ENCODE measurements around the gene SHISAL1.

Gene SHISAL1

DNA sequence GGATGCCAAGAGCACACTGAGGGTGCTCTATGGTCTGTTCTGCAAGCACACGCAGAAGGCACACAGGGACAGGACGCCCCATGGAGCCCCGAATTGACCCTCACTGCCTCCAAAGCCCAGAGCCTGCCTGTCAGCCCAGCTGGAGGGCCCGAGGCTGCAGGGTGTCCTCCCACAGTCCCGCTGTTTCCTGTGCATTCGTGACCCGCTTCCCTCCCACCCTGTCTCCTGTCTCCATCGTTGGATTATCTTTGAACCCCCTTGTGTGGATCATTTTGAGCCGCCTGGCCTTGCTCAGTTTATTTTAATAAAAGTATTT lies 106.5 kb downstream of the SHISAL1 start:
- no peaks in the 10 kb centered on the region for H3K27me3 ChIP-seq (ENCODE audit: control insufficient read depth in 1 of 2, insufficient read depth in 2 of 2, low read length in 2 of 2)
- H3K9me3 ChIP-seq (ENCODE audit: control insufficient read depth in 1 of 2, low read length in 2 of 2) = peaks cover 0 to 6% of the 10 kb centered on the region in 2 donors
- no peak overlapping the region for H3K9ac ChIP-seq (ENCODE audit: low read depth in 1 of 2, low read length in 2 of 2)
- no peak overlapping the region for H3K27ac ChIP-seq (ENCODE audit: low read depth, low read length)
- no peaks in the 10 kb centered on the region for H3K36me3 ChIP-seq (ENCODE audit: control insufficient read depth in 1 of 2, insufficient read depth in 2 of 2, low read length in 2 of 2)
- H3K4me3 ChIP-seq (ENCODE audit: low read depth in 1 of 2, low read length in 2 of 2) = no peak overlapping the region
- H3K4me1 ChIP-seq (ENCODE audit: control insufficient read depth in 1 of 2, insufficient read depth in 2 of 2, low read length in 2 of 2) = no peaks in the 10 kb centered on the region

DNA sequence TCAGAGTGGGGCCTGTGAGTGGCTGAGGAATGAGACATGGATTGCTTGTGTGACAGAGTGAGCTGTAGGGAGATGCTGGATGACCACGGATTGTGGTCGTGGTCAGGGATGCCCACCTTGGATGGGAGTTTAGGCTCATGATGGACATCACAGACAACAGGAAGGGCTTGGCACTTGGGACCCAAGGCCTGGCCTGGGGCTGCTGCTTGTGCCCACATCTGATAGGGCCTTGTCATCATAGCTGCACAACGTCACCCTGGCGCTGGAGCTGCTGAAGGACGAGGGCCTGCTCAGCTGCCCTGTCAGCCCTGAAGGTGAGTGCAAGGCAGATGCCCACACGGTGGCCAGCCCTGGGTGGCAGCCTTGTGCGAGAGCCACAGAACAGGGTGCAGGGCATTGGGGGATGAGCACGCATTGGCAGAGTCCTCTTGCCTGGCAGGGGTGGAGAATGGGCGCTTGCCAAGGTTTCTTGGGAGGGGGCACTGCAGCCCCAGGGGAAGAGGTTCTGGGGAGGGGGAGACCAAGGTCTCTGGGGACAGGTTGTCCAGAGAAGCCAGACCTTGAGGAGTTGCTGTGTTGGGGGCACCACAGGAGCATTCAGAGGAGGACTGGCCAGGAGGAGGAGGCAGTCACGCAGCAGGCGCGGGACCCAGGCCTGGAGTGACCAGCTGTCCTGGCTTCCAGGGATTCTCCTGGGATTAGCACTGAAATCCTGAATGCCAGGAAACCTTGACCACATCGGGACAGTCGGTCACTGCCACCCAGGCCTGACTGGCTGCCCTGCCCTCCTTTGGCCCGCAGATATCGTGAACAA lies 107.0 kb downstream of the SHISAL1 start:
- H3K36me3 ChIP-seq (ENCODE audit: control insufficient read depth in 1 of 2, insufficient read depth in 2 of 2, low read length in 2 of 2) = no peaks in the 10 kb centered on the region
- no peak overlapping the region for H3K4me3 ChIP-seq (ENCODE audit: low read depth in 1 of 2, low read length in 2 of 2)
- H3K27me3 ChIP-seq (ENCODE audit: control insufficient read depth in 1 of 2, insufficient read depth in 2 of 2, low read length in 2 of 2) = no peaks in the 10 kb centered on the region
- H3K27ac ChIP-seq (ENCODE audit: low read depth, low read length) = no peak overlapping the region
- H3K4me1 ChIP-seq (ENCODE audit: control insufficient read depth in 1 of 2, insufficient read depth in 2 of 2, low read length in 2 of 2) = no peaks in the 10 kb centered on the region
- no peak overlapping the region for H3K9ac ChIP-seq (ENCODE audit: low read depth in 1 of 2, low read length in 2 of 2)
- peaks cover 0 to 6% of the 10 kb centered on the region in 2 donors for H3K9me3 ChIP-seq (ENCODE audit: control insufficient read depth in 1 of 2, low read length in 2 of 2)

- no peaks in the 10 kb centered on the region for H3K36me3 ChIP-seq (ENCODE audit: control insufficient read depth in 1 of 2, insufficient read depth in 2 of 2, low read length in 2 of 2)
- no peaks in the 10 kb centered on the region for H3K27me3 ChIP-seq (ENCODE audit: control insufficient read depth in 1 of 2, insufficient read depth in 2 of 2, low read length in 2 of 2)
- no peak overlapping the region for H3K4me3 ChIP-seq (ENCODE audit: low read depth in 1 of 2, low read length in 2 of 2)
- H3K9ac ChIP-seq (ENCODE audit: low read depth in 1 of 2, low read length in 2 of 2) = no peak overlapping the region
- H3K9me3 ChIP-seq (ENCODE audit: control insufficient read depth in 1 of 2, low read length in 2 of 2) = peaks cover 0 to 6% of the 10 kb centered on the region in 2 donors
- H3K27ac ChIP-seq (ENCODE audit: low read depth, low read length) = no peak overlapping the region
- no peaks in the 10 kb centered on the region for H3K4me1 ChIP-seq (ENCODE audit: control insufficient read depth in 1 of 2, insufficient read depth in 2 of 2, low read length in 2 of 2)
Measured at GRCh38 chr22:44204739-44205515, 107.8 kb downstream of the SHISAL1 start.

GRCh38 chr22:44203203-44203602 lies 109.5 kb downstream of the SHISAL1 start:
- Histone ChIP-seq H3K27me3 (ENCODE audit: control insufficient read depth in 1 of 2, insufficient read depth in 2 of 2, low read length in 2 of 2) (no peaks in the 10 kb centered on the region), H3K4me1 (ENCODE audit: control insufficient read depth in 1 of 2, insufficient read depth in 2 of 2, low read length in 2 of 2) (no peaks in the 10 kb centered on the region), H3K9me3 (ENCODE audit: control insufficient read depth in 1 of 2, low read length in 2 of 2) (no peaks in the 10 kb centered on the region), H3K27ac (ENCODE audit: low read depth, low read length) (no peak overlapping the region), H3K36me3 (ENCODE audit: control insufficient read depth in 1 of 2, insufficient read depth in 2 of 2, low read length in 2 of 2) (no peaks in the 10 kb centered on the region), H3K4me3 (ENCODE audit: low read depth in 1 of 2, low read length in 2 of 2) (no peak overlapping the region), H3K9ac (ENCODE audit: low read depth in 1 of 2, low read length in 2 of 2) (no peak overlapping the region)

DNA sequence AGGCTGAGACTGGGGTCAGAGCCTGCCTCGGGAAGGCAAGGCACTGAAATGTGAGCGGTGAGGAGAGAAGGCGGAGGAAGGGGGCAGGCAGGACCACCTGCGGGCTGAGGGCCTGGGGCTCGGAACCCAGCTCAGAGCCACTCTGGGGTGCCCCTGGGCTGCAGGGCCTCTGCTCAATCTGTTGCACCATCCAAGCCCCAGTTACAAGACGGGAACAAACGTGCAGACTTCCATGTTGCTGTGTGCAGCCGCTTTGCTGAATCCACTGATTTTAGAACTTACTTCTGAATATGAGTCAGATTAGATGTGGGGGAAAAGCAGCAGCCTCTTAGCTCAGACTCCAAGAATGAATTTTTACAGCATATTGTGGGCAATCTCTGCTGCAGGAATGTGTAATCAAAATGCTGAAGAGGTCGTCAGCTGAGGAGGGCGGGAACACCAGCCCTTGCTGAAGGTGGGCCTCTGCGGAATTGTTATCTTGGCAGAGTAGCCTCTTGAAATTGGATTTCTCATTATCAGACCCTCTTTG lies 110.4 kb downstream of the SHISAL1 start:
- no peaks in the 10 kb centered on the region for H3K36me3 ChIP-seq (ENCODE audit: control insufficient read depth in 1 of 2, insufficient read depth in 2 of 2, low read length in 2 of 2)
- no peak overlapping the region for H3K27ac ChIP-seq (ENCODE audit: low read depth, low read length)
- H3K27me3 ChIP-seq (ENCODE audit: control insufficient read depth in 1 of 2, insufficient read depth in 2 of 2, low read length in 2 of 2) = no peaks in the 10 kb centered on the region
- no peaks in the 10 kb centered on the region for H3K4me1 ChIP-seq (ENCODE audit: control insufficient read depth in 1 of 2, insufficient read depth in 2 of 2, low read length in 2 of 2)
- no peaks in the 10 kb centered on the region for H3K9me3 ChIP-seq (ENCODE audit: control insufficient read depth in 1 of 2, low read length in 2 of 2)
- H3K4me3 ChIP-seq (ENCODE audit: low read depth in 1 of 2, low read length in 2 of 2) = no peak overlapping the region
- H3K9ac ChIP-seq (ENCODE audit: low read depth in 1 of 2, low read length in 2 of 2) = no peak overlapping the region

DNA sequence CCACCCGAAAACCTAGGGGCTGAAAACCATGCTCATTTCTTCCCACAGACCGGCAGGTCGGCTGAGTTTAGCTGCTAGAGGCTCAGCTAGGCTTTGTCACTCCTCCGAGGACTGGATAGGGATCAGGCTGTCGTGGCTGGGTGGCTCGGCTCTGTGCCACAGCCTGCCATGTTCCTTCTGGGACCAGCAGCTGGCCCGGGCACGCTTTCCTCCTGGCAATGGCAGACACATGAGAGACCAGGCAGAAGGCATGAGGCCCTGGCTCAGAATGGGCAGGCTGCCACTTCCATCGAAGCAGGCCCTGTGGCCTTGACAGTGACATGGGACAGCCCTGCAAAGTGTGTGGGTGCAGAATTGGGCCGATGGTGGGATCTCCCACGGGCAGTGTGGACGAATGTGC lies 111.1 kb downstream of the SHISAL1 start:
- no peak overlapping the region for H3K9ac ChIP-seq (ENCODE audit: low read depth in 1 of 2, low read length in 2 of 2)
- no peaks in the 10 kb centered on the region for H3K36me3 ChIP-seq (ENCODE audit: control insufficient read depth in 1 of 2, insufficient read depth in 2 of 2, low read length in 2 of 2)
- no peaks in the 10 kb centered on the region for H3K4me1 ChIP-seq (ENCODE audit: control insufficient read depth in 1 of 2, insufficient read depth in 2 of 2, low read length in 2 of 2)
- H3K4me3 ChIP-seq (ENCODE audit: low read depth in 1 of 2, low read length in 2 of 2) = no peak overlapping the region
- H3K27ac ChIP-seq (ENCODE audit: low read depth, low read length) = no peak overlapping the region
- no peaks in the 10 kb centered on the region for H3K9me3 ChIP-seq (ENCODE audit: control insufficient read depth in 1 of 2, low read length in 2 of 2)
- H3K27me3 ChIP-seq (ENCODE audit: control insufficient read depth in 1 of 2, insufficient read depth in 2 of 2, low read length in 2 of 2) = no peaks in the 10 kb centered on the region

DNA sequence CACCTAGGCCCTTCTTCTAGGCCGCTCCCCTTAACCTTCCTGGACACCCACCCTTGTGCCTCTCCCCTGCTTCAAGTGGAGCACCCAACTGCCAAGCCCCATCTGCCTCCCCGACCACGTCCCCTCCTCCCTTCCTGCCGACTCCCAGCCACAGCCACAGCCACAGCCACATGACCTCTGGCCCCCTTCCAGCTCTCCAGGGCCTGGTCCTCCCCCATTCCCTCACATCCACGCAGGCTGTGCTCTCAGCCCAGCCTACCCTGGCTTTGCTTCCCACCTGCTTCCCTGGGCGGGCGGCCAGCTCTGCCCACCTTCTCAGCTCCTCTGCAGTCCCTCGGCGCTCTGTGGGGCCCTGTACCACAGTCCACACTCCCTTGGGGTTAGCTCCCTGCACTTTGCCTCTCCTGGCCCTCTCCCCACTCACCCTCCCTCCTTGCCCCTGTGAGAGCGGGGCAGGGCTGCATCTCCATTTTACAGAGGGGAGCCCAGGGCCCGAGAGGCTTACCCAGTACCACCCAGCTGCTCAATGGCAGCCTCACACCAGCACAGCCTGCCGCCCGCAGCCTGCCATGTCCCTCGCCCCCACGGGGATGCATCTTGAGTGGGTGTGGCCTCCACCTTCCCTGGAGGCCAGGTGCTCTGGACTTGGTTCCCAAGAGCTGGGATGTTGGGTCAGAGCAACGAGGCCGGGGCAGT lies 111.7 kb downstream of the SHISAL1 start:
- H3K27ac ChIP-seq (ENCODE audit: low read depth, low read length) = no peak overlapping the region
- H3K9me3 ChIP-seq (ENCODE audit: control insufficient read depth in 1 of 2, low read length in 2 of 2) = no peaks in the 10 kb centered on the region
- no peak overlapping the region for H3K4me3 ChIP-seq (ENCODE audit: low read depth in 1 of 2, low read length in 2 of 2)
- no peaks in the 10 kb centered on the region for H3K4me1 ChIP-seq (ENCODE audit: control insufficient read depth in 1 of 2, insufficient read depth in 2 of 2, low read length in 2 of 2)
- H3K27me3 ChIP-seq (ENCODE audit: control insufficient read depth in 1 of 2, insufficient read depth in 2 of 2, low read length in 2 of 2) = no peaks in the 10 kb centered on the region
- no peak overlapping the region for H3K9ac ChIP-seq (ENCODE audit: low read depth in 1 of 2, low read length in 2 of 2)
- no peaks in the 10 kb centered on the region for H3K36me3 ChIP-seq (ENCODE audit: control insufficient read depth in 1 of 2, insufficient read depth in 2 of 2, low read length in 2 of 2)

DNA sequence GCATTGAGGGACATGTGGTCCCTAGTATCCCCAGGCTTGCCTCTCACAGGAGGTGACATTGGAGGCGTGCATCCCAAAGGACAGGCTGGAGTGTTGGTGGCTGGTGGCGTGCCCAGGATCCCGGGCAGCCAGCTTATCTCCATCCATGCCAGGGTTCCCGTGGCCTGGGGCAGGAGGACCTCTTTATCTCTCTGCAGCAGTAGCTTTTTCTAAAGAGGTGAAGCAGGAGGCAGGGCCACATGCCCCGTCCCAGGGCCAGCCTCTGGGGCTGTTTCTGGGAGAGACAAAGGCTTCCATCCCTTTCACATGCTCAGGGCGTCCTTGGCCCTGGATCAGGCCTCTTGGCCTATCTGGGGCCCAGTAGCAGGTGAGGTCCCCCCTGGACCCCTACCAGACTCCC lies 112.3 kb downstream of the SHISAL1 start:
- H3K36me3 ChIP-seq (ENCODE audit: control insufficient read depth in 1 of 2, insufficient read depth in 2 of 2, low read length in 2 of 2) = no peaks in the 10 kb centered on the region
- H3K9me3 ChIP-seq (ENCODE audit: control insufficient read depth in 1 of 2, low read length in 2 of 2) = no peaks in the 10 kb centered on the region
- H3K27ac ChIP-seq (ENCODE audit: low read depth, low read length) = no peak overlapping the region
- no peak overlapping the region for H3K9ac ChIP-seq (ENCODE audit: low read depth in 1 of 2, low read length in 2 of 2)
- no peaks in the 10 kb centered on the region for H3K27me3 ChIP-seq (ENCODE audit: control insufficient read depth in 1 of 2, insufficient read depth in 2 of 2, low read length in 2 of 2)
- no peak overlapping the region for H3K4me3 ChIP-seq (ENCODE audit: low read depth in 1 of 2, low read length in 2 of 2)
- no peaks in the 10 kb centered on the region for H3K4me1 ChIP-seq (ENCODE audit: control insufficient read depth in 1 of 2, insufficient read depth in 2 of 2, low read length in 2 of 2)

- Histone ChIP-seq H3K4me1 (ENCODE audit: control insufficient read depth in 1 of 2, insufficient read depth in 2 of 2, low read length in 2 of 2) (no peaks in the 10 kb centered on the region), H3K9me3 (ENCODE audit: control insufficient read depth in 1 of 2, low read length in 2 of 2) (no peaks in the 10 kb centered on the region), H3K27me3 (ENCODE audit: control insufficient read depth in 1 of 2, insufficient read depth in 2 of 2, low read length in 2 of 2) (no peaks in the 10 kb centered on the region), H3K9ac (ENCODE audit: low read depth in 1 of 2, low read length in 2 of 2) (no peak overlapping the region), H3K4me3 (ENCODE audit: low read depth in 1 of 2, low read length in 2 of 2) (no peak overlapping the region), H3K27ac (ENCODE audit: low read depth, low read length) (no peak overlapping the region), H3K36me3 (ENCODE audit: control insufficient read depth in 1 of 2, insufficient read depth in 2 of 2, low read length in 2 of 2) (no peaks in the 10 kb centered on the region)
Measured at GRCh38 chr22:44199866-44200265, 112.9 kb downstream of the SHISAL1 start.

- no peaks in the 10 kb centered on the region for H3K36me3 ChIP-seq (ENCODE audit: control insufficient read depth in 1 of 2, insufficient read depth in 2 of 2, low read length in 2 of 2)
Measured at GRCh38 chr22:44199164-44199563, 113.6 kb downstream of the SHISAL1 start.

More at GRCh38 chr22:44199164-44199563, 113.6 kb downstream of the SHISAL1 start:
- H3K4me1 ChIP-seq (ENCODE audit: control insufficient read depth in 1 of 2, insufficient read depth in 2 of 2, low read length in 2 of 2) = no peaks in the 10 kb centered on the region
- H3K9me3 ChIP-seq (ENCODE audit: control insufficient read depth in 1 of 2, low read length in 2 of 2) = no peaks in the 10 kb centered on the region
- no peaks in the 10 kb centered on the region for H3K27me3 ChIP-seq (ENCODE audit: control insufficient read depth in 1 of 2, insufficient read depth in 2 of 2, low read length in 2 of 2)
- no peak overlapping the region for H3K27ac ChIP-seq (ENCODE audit: low read depth, low read length)
- H3K4me3 ChIP-seq (ENCODE audit: low read depth in 1 of 2, low read length in 2 of 2) = no peak overlapping the region
- no peak overlapping the region for H3K9ac ChIP-seq (ENCODE audit: low read depth in 1 of 2, low read length in 2 of 2)

All from duodenal mucosa (tissue), 2 donors.